ENCODE results near the gene ZNF503.
A peak's percentile ranks its signal among the peaks of the same experiment; 100 is the strongest.
"Not testable (repeated sequence)": the region's sequence is repeated elsewhere in the genome, so short reads cannot be mapped to it uniquely, and the experiment has no call there.

The ZNF503 gene

GRCh38 chr10:75395932-75396630 lies 5.5 kb downstream of the ZNF503 start:
- no peak for DNase-seq

GRCh38 chr10:75395066-75395931 lies 6.3 kb downstream of the ZNF503 start:
- peak in 6 of 56 donors; percentile 9 to 43 (median 26) for DNase-seq

GRCh38 chr10:75394221-75394620 lies 7.3 kb downstream of the ZNF503 start:
- no peak for DNase-seq

GRCh38 chr10:75392744-75393143 lies 8.8 kb downstream of the ZNF503 start:
- no peak for DNase-seq

- DNase-seq = no peak
These were observed 9.3 kb downstream of the ZNF503 start for GRCh38 chr10:75392271-75392670.

- DNase-seq = no peak
These were observed 11.4 kb downstream of the ZNF503 start for GRCh38 chr10:75390178-75390577.

- DNase-seq = no peak
These were observed 13.5 kb downstream of the ZNF503 start for GRCh38 chr10:75388082-75388481.

- no peak for DNase-seq
These were observed 15.4 kb downstream of the ZNF503 start for GRCh38 chr10:75386128-75386527.

- DNase-seq = no peak
These were observed 21.7 kb downstream of the ZNF503 start for GRCh38 chr10:75379817-75380216.

GRCh38 chr10:75379212-75379724 lies 22.3 kb downstream of the ZNF503 start:
- DNase-seq = peak in 1 of 56 donors; percentile 14

GRCh38 chr10:75378379-75378778 lies 23.2 kb downstream of the ZNF503 start:
- no peak for DNase-seq

GRCh38 chr10:75377869-75378268 lies 23.7 kb downstream of the ZNF503 start:
- DNase-seq = no peak

GRCh38 chr10:75375838-75376237 lies 25.7 kb downstream of the ZNF503 start:
- DNase-seq = peak in 13 of 56 donors; percentile 5 to 54 (median 13)

- DNase-seq = no peak
These were observed 30.6 kb downstream of the ZNF503 start for GRCh38 chr10:75371010-75371409.

GRCh38 chr10:75369838-75370237 lies 31.7 kb downstream of the ZNF503 start:
- not testable (repeated sequence) for DNase-seq

- DNase-seq = no peak
These were observed 33.7 kb downstream of the ZNF503 start for GRCh38 chr10:75367901-75368300.

GRCh38 chr10:75367021-75367487 lies 34.5 kb downstream of the ZNF503 start:
- peak in 1 of 56 donors; percentile 17 for DNase-seq

- DNase-seq = no peak
These were observed 38.1 kb downstream of the ZNF503 start for GRCh38 chr10:75363431-75363830.

GRCh38 chr10:75359876-75360275 lies 41.7 kb downstream of the ZNF503 start:
- DNase-seq = not testable (repeated sequence)

- DNase-seq = no peak
These were observed 42.6 kb downstream of the ZNF503 start for GRCh38 chr10:75358835-75359421.

GRCh38 chr10:75358132-75358531 lies 43.4 kb downstream of the ZNF503 start:
- no peak for DNase-seq

GRCh38 chr10:75357500-75357899 lies 44.1 kb downstream of the ZNF503 start:
- no peak for DNase-seq
